NK-92 (cell line): ENCODE results near the gene NKIRAS2.

Experiments used
- DNase-seq: peaks from one replicate; lab custom pipeline; 2025; ENCODE audit not compliant: unreplicated experiment; lab: John Stamatoyannopoulos, UW

Gene NKIRAS2

GRCh38 chr17:42053731-42054500 is 34.0 kb downstream of the NKIRAS2 start:
- no peak for DNase-seq

- no peak for DNase-seq
Measured at GRCh38 chr17:42055027-42055426, 35.1 kb downstream of the NKIRAS2 start.

DNA sequence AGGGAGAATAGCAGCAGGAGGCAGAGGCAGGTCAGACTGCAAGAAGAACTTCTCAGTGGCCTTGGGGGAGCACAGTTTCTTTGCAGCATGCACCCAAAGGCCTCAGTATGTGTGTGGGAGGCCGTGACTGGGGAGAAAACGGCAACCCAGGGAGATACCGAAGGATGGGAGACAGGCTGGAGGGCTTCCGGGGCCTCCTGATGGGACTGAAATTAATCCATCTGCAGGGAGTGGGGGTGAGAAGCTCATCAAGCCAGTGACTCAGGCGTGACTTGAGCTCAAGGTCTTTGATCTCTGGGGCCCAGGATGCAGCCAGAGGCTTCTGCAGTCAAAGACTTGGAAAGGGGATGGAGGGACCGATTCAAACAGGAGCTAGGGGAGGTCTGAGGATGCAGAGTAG is 35.6 kb downstream of the NKIRAS2 start:
- DNase-seq = no peak

DNA sequence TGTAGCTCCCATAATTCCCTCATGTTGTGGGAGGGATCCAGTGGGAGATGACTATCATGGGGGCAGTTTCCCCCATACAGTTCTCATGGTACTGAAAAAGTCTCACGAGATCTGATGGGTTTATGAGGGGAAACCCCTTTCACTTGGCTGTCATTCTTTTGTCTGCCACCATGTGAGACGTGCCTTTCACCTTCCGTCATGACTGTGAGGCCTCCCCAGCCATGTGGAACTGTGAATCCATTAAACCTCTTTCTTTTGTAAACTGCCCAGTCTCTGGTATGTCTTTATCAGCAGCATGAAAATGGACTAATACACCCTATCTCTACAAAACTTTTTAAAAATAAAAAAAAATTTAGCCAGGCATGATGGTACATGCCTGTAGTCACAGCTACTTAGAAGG is 36.7 kb downstream of the NKIRAS2 start:
- no peak for DNase-seq

- DNase-seq = no peak
Measured at GRCh38 chr17:42058063-42058462, 38.2 kb downstream of the NKIRAS2 start.

- no peak for DNase-seq
Measured at GRCh38 chr17:42059815-42060214, 39.9 kb downstream of the NKIRAS2 start.

DNA sequence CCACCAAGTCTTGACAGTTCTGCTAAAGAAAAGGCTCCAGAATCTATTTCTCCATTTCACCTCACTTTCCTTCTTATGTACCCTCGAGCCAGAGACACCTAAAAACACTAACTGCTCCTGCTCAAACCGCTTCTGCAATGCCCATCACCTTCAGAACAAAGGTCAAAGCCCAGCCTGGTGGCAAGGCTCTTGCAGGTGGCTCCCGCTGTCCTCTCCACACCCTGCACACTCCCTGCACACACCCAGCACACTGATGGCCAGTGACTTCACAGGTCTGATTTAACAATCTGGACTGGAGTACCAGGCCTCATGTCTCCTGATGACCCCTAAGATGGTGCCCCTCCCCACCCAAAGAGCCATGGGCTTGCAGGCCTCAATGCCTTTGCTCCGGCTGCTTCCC is 40.3 kb downstream of the NKIRAS2 start:
- no peak for DNase-seq

- DNase-seq = no peak
Measured at GRCh38 chr17:42061646-42062487, 42.0 kb downstream of the NKIRAS2 start.

DNA sequence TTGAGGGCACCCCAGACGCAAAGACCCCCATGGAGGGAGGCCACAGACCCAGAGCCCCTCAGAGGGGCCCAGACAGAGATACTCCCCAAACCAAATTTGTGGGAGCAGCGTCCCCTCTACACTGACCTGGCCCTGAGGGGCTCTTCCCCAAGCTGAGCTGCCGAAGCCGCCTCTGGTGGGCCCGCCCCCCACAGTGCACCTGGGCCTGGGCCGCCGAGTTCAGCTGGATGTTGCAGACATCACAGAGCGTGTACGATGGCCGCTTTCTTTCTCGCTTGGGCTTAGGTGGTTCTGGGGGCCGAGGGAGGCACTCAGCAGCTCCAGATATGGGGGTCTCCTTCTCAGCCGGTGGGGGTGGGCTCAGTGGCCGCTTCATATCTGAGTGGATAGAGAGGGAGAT is 42.8 kb downstream of the NKIRAS2 start:
- no peak for DNase-seq

- no peak for DNase-seq
Measured at GRCh38 chr17:42065201-42065600, 45.3 kb downstream of the NKIRAS2 start.

GRCh38 chr17:42067371-42068091 is 47.6 kb downstream of the NKIRAS2 start:
- no peak for DNase-seq

DNA sequence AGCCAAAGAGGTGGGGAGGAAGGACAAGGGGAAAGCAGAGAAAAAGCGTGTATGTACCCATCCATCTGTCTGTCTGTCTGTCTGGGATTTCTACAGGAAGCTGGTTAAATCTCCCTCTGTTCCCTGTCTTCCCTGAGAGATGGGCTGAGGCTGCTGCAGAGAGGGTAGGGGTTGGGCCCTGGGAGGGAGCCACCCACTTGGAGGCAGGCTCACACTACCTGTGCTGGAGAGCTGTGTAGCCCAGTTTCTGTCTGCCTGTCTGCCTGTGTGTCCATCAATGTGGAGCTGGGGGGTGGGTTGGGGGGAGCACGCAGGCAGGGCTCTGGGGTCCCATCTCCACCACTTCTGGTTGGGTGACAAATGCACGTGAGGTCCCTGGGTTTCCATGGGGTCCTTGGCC is 49.1 kb downstream of the NKIRAS2 start:
- DNase-seq = no peak

- DNase-seq = no peak
Measured at GRCh38 chr17:42071810-42072209, 51.9 kb downstream of the NKIRAS2 start.

DNA sequence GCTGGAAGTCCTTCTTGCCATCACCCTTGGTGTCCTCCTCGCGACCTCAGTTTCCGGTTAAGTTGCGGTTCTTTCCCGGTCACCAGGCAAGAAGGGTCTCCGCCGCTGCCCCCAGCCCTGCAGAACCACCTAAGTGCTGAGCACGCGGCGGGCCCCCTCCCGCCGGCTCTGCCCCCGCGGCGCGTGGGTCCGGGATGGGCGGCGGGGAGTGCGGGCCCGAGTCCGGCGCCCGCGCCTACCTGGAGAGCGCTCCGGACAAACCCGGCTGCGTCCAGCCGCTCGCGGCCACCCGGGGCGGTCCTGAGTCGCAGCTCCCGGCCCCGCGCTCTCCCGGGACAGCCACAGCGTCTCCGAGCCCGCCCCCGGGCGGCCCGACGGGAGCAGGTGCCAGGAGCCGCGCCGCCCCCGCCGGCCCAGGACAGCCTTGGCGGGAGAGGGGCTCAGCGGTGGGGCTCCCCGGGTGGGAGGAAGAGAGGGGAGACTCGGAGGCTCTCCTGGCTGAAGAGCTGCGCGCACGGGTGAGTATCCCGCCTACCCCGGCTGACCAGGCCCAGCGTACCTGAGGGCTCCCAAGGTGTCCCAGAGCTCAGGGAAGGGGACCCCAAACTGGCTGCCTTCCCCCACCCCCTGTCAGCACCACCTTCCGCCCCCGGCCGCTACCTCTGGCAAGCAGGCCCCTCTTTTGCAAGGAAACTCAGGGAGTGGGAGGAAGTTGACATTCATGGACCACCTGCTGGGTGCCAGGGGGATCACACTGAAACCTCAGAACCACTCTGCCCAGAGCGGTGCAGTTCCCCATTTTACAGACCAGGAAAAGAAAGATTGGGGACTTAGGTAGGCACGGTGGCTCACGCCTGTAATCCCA is 52.7 kb downstream of the NKIRAS2 start:
- DNase-seq = no peak
